ENCODE data around the gene ARID1B.

Gene ARID1B

GRCh38 chr6:156854466-156855161, 77.4 kb downstream of the ARID1B start:
- DNase-seq, result no peak

- no peak for DNase-seq
These were observed 80.4 kb downstream of the ARID1B start for GRCh38 chr6:156857573-156857972.

- no peak for DNase-seq
These were observed 82.5 kb downstream of the ARID1B start for GRCh38 chr6:156859686-156860085.

- DNase-seq, result no peak
These were observed 85.5 kb downstream of the ARID1B start for GRCh38 chr6:156862711-156863110.

DNA sequence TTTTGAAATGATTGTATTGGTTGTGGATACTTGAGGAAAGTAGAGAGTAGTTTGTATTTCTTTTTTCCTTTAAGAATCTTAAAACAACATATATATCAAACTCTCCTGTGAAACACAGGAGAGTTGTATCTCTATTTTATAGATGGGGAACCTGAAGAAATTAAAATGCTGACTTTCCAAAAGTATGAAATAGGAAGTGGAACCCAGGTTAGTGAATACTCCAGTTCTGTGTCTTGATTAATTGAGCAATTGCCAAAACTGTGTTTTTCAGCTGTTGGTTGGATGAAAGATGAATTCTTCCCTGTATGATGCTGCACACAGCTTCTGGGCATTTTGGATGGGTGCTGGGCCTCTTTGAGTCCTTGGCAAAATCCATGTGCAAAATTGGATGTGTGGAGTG, 86.3 kb downstream of the ARID1B start:
- no peak for DNase-seq

DNA sequence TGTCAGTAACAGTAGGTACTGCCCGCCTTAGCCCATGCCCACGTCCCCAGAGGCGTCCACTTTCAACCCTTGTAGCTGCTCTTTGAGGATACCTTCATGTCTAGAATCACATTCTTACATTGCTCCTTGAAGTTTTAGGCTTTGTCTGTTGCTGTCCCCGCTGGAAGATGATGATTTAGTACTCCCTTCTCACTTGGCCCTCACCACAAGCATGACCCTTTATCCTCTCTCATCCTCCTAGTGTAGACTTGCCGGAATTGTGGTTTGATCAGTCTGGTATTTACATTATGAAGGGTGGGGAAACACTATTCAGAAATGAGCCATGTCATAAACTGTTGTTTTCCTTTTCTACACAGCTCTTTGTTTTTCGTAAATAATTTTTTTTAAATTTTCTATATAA, 87.4 kb downstream of the ARID1B start:
- DNase-seq, result no peak

- no peak for DNase-seq
These were observed 87.9 kb downstream of the ARID1B start for GRCh38 chr6:156865019-156865629.

- no peak for DNase-seq
These were observed 89.2 kb downstream of the ARID1B start for GRCh38 chr6:156866220-156867015.

GRCh38 chr6:156867121-156867520, 89.9 kb downstream of the ARID1B start:
- DNase-seq, result no peak

DNA sequence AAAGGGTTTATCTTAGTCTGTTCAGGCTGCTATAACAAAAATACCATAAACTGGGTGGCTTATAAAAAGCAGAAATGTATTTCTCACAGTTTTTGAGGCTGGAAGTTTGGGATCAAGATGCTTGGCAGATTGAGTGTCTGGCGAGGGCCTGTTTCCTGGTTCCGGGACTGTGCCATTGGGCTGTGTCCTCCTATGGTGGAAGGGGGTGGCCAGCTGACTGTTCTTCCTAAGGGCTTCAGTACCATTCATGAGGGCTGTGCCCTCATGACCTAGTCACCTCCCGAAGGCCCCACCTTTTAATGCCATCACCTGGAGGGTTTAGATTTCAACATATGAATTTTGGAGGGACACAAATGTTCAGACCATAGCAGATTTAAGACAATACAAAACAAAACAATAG, 91.2 kb downstream of the ARID1B start:
- no peak for DNase-seq

GRCh38 chr6:156869980-156870398, 92.8 kb downstream of the ARID1B start:
- no peak for DNase-seq

DNA sequence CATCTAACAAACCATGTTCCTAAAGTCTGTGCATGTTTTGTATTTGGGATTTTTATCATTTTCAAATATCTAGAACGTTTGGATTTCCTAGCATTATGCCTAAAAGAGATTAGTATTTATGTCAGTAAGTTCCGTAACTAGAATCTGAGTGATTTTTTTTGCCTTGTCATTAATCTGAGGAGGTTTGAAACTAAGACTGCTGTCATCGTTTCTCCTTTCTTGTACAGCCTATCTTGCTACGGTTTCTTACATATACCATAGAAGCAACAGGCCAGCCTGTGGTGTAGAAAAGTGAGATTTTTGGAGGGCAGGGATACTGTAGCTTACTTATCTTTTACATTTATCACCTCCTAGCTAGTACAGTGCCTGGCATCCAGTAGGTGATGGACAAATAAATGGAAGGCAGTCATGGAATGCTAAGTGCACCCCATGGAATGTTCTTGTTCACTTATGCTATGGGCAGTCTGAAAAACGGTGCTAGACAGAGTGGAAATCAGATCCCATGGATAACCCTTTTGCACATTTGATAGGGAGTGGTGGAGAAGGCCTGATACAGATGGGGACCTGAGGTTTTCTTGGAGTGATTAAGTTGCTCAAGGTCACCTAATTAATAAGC, 93.9 kb downstream of the ARID1B start:
- DNase-seq, result no peak

DNA sequence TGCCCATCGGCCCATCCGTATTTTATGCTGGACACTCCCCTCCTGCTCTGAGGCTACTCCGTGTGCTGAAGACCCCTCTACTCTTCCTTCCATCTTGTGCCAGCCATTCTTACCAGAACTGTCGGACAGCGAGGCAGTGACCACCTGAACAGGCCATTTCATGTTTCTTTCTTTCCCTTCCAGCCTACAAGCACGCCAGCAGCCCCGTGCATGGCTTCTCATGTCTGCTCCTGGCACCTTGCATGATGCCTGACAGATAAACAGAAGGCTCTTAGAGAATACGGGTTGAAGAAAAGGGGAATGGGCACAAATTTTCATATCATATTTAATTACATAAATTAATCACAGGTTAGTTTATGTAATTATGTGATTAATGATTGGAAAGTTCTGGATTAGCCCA, 95.7 kb downstream of the ARID1B start:
- no peak for DNase-seq

DNA sequence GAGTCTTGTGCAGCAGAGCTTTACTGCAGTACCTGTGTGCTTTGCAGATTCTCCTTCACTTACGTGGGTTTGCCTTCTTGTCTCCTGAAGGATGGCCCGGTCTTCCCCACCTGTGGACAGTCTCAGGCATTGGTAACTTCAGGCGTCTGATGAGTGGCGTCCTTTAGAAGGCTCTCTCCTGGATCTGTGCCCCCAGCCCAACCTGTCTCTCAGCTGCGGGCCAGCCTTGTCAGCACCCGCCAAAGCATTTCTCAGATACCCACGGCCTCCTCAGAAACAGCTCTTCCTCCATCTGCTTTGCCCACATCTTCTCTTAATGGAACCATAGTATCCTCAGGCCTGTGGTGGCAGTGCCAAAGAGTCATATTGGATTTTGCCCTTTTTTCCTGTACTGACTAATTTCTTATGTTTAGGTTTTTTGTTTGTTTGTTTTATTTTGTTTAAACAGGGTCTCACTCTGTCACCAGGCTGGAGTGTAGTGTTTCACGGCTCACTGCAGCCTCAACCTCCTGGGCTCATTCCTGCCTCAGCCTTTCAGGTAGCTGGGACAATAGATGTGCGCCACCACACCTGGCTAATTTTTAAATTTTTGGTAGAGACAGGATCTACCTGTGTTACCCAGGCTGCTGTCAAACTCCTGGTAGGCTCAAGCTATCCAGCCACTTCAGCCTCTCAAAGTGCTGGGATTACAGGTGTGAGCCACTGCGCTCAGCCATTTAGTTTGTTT, 96.6 kb downstream of the ARID1B start:
- no peak for DNase-seq

DNA sequence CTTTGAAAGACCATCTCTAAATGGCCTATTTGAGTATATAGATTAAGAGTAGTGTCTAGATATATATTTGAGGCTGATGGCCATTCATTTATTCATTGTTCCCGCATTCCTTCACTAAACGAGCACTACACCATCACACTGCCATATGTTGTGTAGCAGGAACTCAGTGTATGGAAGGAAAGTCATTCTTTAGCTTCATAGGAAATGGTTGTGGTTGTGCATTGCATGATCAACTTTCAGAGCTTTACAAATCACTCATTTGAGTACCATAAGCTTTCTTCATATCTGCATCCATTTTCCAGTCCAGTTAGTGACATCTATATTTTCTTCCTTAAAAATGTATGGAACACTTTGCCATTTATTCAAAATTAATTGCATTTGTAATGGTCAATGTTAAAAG, 97.9 kb downstream of the ARID1B start:
- DNase-seq, result no peak

DNA sequence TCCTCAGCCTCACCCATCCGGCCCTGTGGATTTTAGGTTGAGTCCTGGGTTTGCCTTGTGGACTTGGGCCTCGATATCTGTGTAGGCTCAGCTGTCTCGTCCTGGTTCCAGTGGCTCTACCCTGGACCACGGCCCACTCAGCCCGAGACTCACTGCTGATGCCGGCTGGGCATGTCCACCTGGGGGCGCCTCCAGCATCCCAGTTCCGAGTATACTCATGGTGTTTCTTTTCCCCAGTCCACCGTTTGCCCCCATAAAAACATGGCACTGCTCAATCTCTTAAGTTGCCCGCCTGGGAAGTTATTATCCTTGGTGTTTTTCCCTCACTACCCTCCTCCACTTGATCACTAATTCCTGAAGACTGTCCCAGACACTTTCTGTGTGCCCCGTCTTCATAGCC, 99.1 kb downstream of the ARID1B start:
- DNase-seq, result no peak

DNA sequence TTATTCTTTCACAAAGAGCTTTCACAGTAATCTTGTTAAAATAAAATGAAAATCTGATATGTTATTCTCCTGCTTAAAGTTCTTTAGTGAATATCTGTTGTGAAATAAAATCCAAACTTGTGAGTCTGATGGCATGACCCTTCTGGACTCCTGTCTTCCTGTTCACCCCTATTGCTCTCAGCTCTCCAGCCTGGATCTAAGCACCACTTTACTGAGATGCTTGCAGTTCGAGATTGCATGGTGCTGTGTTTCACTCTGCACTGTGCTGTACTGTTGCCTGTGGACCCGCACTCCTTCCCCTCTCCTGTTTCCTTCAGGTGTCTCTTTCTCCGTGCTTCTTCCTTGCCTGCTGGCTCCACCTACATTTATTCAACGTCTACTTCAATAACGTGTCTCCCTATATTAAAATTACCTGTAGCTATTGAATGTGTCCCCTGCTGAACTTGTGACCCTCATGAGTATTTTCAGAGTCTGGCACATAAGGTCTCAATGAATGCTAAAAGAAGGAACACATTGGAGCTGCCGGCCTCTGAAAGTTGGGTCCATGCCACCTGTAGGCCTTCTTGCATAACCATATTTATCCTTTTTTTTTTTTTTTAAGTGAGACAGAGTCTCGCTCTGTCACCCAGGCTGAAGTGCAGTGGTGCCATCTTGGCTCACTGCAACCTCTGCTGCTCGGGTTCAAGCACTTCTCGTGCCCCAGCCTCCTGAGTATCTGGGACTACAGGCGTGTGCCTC, 100.1 kb downstream of the ARID1B start:
- no peak for DNase-seq

DNA sequence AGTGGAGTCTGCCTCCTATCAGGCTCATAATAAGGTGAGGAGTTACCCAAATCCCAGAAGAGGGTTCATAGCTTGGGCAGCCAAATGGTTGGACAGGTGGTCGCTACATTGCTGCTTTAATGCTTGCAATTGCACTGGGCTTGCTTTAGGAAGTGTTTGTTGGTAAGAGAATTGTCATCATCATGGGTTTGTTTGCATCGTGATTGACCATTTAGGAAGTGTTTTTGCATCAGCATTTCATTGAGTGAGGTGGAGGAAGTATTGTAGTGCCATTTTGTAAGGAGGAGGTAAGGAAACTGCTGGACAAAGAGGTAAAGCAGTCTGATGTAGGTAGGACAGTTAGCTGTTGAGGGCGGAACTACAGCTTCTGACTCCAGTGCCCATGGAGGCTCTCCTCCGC, 101.5 kb downstream of the ARID1B start:
- DNase-seq, result no peak

DNA sequence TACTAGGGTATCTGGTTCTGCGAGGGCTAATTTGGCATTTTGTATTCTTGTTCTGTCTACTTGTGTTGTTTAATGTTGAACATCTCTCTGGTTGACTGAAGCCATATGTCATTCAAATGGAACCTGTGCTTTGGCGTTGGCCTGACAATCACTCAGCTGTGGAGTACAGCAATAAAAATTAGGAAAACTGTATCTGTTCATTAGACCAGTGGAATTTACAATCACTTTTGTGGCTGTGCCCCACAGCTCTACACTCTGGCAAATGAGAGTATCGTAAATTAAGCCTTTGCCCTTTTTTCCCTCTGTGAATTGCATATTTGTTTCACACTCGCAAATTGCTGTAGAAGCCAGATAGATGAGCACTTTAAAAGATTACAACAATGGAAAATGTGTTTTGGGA, 102.0 kb downstream of the ARID1B start:
- DNase-seq, result no peak

GRCh38 chr6:156879591-156879990, 102.4 kb downstream of the ARID1B start:
- DNase-seq, result no peak

DNA sequence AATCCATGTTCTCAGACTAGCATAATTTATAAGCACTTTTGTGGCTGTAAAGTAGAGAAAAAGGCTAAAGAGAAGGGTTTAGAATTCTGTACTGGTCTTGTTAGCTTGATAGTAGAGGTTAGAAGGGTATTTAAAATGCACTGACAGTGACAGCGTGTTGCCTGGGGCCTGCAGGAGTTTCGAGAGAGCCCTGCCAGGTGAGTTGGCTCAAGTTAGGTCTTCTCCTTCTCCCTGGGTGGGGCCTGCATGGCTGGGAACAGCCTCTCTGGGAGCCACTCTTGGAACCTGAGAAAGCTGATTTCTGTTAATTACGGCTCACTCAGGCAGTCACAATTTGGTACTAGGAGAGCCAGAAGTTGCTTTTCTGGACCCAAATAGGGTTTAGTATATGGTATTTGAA, 103.7 kb downstream of the ARID1B start:
- no peak for DNase-seq

Data from NCI-H748 treated with DMSO at 0.1 percent for 48 hours (cell line).